GM23248 (cell line): Measurements from ENCODE around the gene MAFG. TPM values are rescaled to one million over a fixed set of nuclear protein-coding genes. Genes with fewer than 3 reads are reported as not detected.
A peak's percentile ranks its signal among the peaks of the same experiment; 100 is the strongest.

Experiments
- DNase-seq: peaks from one replicate; pipeline ENCODE4 v3.0.0-alpha.2; 2015
- H2AFZ ChIP-seq: fragments of 200-600 bp; sonication (generic); 2 replicates; pipeline ENCODE4 v1.6.1; 2016; ENCODE audit warnings: antibody characterized with exemption
- H3F3A ChIP-seq: fragments of 200-600 bp; sonication (generic); 2 replicates; pipeline ENCODE4 v1.6.1; 2016; ENCODE audit warnings: mild to moderate bottlenecking, antibody characterized with exemption, mixed run types; ENCODE audit not compliant: insufficient read depth
- H3K27ac ChIP-seq: fragments of 200-600 bp; sonication (generic); 2 replicates; pipeline ENCODE4 v1.5.1; 2016; ENCODE audit warnings: mild to moderate bottlenecking
- H3K27me3 ChIP-seq: fragments of 200-600 bp; sonication (generic); replicated peaks from 2 replicates; pipeline ENCODE4 v1.6.1; 2016; ENCODE audit warnings: mild to moderate bottlenecking; ENCODE audit not compliant: insufficient read depth
- H3K36me3 ChIP-seq: fragments of 200-600 bp; sonication (generic); 2 replicates; pipeline ENCODE4 v1.6.1; 2016; ENCODE audit warnings: low read depth, mild to moderate bottlenecking
- H3K4me1 ChIP-seq: fragments of 200-600 bp; sonication (generic); 2 replicates; pipeline ENCODE4 v1.6.1; 2016; ENCODE audit warnings: mild to moderate bottlenecking; ENCODE audit not compliant: insufficient read depth
- H3K4me2 ChIP-seq: fragments of 200-600 bp; sonication (generic); one replicate; pipeline ENCODE4 v1.6.1; 2016; ENCODE audit warnings: mild to moderate bottlenecking; ENCODE audit not compliant: unreplicated experiment
- H3K4me3 ChIP-seq: fragments of 200-600 bp; sonication (generic); 2 replicates; pipeline ENCODE4 v1.5.1; 2016; ENCODE audit warnings: mild to moderate bottlenecking
- H3K79me2 ChIP-seq: fragments of 200-600 bp; sonication (generic); 2 replicates; pipeline ENCODE4 v1.6.1; 2016; ENCODE audit warnings: mild to moderate bottlenecking; ENCODE audit not compliant: insufficient read depth
- H3K9ac ChIP-seq: fragments of 200-600 bp; sonication (generic); 2 replicates; pipeline ENCODE4 v1.6.1; 2016; ENCODE audit warnings: mild to moderate bottlenecking
- H3K9me2 ChIP-seq: fragments of 200-600 bp; sonication (generic); 2 replicates; pipeline ENCODE4 v1.6.1; 2016; ENCODE audit warnings: mixed run types, mild to moderate bottlenecking, moderate library complexity; ENCODE audit not compliant: insufficient read depth
- H3K9me3 ChIP-seq: fragments of 200-600 bp; sonication (generic); one replicate; pipeline ENCODE4 v1.6.1; 2017; ENCODE audit warnings: low read depth
- H4K20me1 ChIP-seq: fragments of 200-600 bp; sonication (generic); 2 replicates; pipeline ENCODE4 v1.6.0; 2016; ENCODE audit not compliant: insufficient read depth
- EZH2 ChIP-seq: fragments of 200-600 bp; sonication (generic); IDR thresholded peaks from 2 replicates; pipeline ENCODE4 v1.6.1; 2018; ENCODE audit warnings: antibody characterized with exemption, mild to moderate bottlenecking; ENCODE audit not compliant: insufficient read depth, poor library complexity, severe bottlenecking
- EZH2phosphoT487 ChIP-seq: fragments of 200-600 bp; sonication (generic); IDR thresholded peaks from 2 replicates; pipeline ENCODE4 v1.6.1; 2018; ENCODE audit warnings: antibody characterized with exemption, moderate library complexity, mild to moderate bottlenecking, low read depth; ENCODE audit not compliant: insufficient read depth
- WGBS, 2 experiments: methylation state at CpG; one replicate each; pipeline ENCODE4 v1.1.6; 2015 to 2017; ENCODE audit warnings: low lambda C conversion rate in 2 of 2, low coverage in 1 of 2; ENCODE audit errors: missing lambda C conversion rate in 2 of 2; 5-methylcytosine and 5-hydroxymethylcytosine counted together
- in situ Hi-C: fragments of 300-500 bp; cut with MboI; formaldehyde crosslinking; loops from 2 replicates; pipeline ENCODE4 v1.15.0; 2020
- polyA plus RNA-seq: library from polyadenylated mRNA; unstranded; fragments of >200 nt; fragmentation: Nextera tagmentation; extraction: Ambion mirVana; gene quantifications from 2 replicates; pipeline ENCODE4 v1.2.1, GENCODE V29; 2016
- total RNA-seq: library from RNA; depleted of rRNA; stranded (reverse); fragments of >200 nt; shearing (Covaris generic); gene quantifications from 2 replicates; pipeline ENCODE4 v1.2.3, GENCODE V29; 2014

The MAFG gene
- total and polyA plus RNA-seq, 2 experiments from 2014 or later, result 5.0 to 19.8 TPM

- TF ChIP-seq EZH2phosphoT487 (no peak), EZH2 (no peak)
- H2AFZ ChIP-seq, result peak overlapping the region; percentile 23; the same call in 1 of the 2 replicates
- peaks cover 7% of the 10 kb centered on the region for H3F3A ChIP-seq
- no peak overlapping the region for H3K27ac ChIP-seq
- 7 to 12% methylated on average over 22 to 51 of the region's 112 CpGs for WGBS, 2 experiments
- no peaks in the 10 kb centered on the region for H3K36me3 ChIP-seq
- H3K9me2 ChIP-seq, result no peaks in the 10 kb centered on the region
- H3K4me1 ChIP-seq, result 0 out of 2 replicates have a peak, but pooled peaks cover 2% of the 10 kb centered on the region
- in situ Hi-C loops, result no loop called here
- no peaks in the 10 kb centered on the region for H3K79me2 ChIP-seq
- DNase-seq, result peak; percentile 73
- H4K20me1 ChIP-seq, result no peaks in the 10 kb centered on the region
- peak overlapping the region; percentile 34; the same call in 1 of the 2 replicates for H3K4me3 ChIP-seq
- H3K4me2 ChIP-seq, result no peak overlapping the region
- peaks cover 20% of the 10 kb centered on the region for H3K27me3 ChIP-seq
- no peak overlapping the region for H3K9ac ChIP-seq
- H3K9me3 ChIP-seq, result no peaks in the 10 kb centered on the region
These were observed 32.0 kb upstream of the MAFG start for GRCh38 chr17:81959362-81960129.

DNA sequence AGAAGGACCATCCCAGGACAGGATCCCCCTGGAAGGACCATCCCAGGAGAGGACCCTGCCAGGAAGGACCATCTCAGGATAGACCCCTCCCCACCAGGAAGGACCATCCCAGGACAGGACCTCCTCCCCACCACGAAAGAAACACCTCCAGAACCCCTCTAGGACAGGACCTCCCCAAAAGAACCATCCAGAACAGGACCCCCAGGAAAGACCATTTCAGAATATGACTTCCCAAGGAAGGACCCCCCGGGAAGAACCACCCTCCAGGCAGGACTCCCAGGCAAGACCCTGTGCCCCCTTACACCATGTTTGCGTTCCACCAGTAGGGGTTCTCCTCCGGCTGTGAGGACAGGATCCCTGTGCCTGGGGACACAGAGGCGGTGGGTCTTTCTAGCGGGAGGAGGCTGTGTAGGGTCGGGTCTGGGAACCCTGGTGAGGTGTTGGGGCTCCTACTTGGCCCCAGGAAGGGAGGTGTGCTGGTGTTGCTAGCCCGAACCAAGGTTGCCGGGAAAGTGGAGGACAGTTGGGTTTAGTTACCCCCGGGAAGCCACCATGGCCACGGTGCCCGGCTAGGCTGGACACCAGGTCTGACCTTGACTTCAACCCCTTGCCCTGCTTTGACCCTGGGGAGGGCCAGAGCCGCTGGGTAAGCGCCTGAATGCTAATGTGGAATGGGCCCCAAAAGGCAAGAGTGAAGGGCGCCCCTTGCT, 31.3 kb upstream of the MAFG start:
- H3K36me3 ChIP-seq, result no peaks in the 10 kb centered on the region
- no peaks in the 10 kb centered on the region for H3K4me1 ChIP-seq
- no peaks in the 10 kb centered on the region for H4K20me1 ChIP-seq
- H3K4me3 ChIP-seq, result no peak overlapping the region
- 58 to 61% methylated on average over 14 to 15 of the region's 15 CpGs for WGBS, 2 experiments
- no peak overlapping the region for H3K9ac ChIP-seq
- H2AFZ ChIP-seq, result no peak overlapping the region
- H3K27ac ChIP-seq, result no peak overlapping the region
- H3K9me3 ChIP-seq, result no peaks in the 10 kb centered on the region
- peaks cover 20% of the 10 kb centered on the region for H3K27me3 ChIP-seq
- no peak for TF ChIP-seq EZH2phosphoT487
- no peak for TF ChIP-seq EZH2
- in situ Hi-C loops, result no loop called here
- no peaks in the 10 kb centered on the region for H3K79me2 ChIP-seq
- DNase-seq, result no peak
- H3K9me2 ChIP-seq, result no peaks in the 10 kb centered on the region
- no peak overlapping the region for H3K4me2 ChIP-seq
- no peaks in the 10 kb centered on the region for H3F3A ChIP-seq

DNA sequence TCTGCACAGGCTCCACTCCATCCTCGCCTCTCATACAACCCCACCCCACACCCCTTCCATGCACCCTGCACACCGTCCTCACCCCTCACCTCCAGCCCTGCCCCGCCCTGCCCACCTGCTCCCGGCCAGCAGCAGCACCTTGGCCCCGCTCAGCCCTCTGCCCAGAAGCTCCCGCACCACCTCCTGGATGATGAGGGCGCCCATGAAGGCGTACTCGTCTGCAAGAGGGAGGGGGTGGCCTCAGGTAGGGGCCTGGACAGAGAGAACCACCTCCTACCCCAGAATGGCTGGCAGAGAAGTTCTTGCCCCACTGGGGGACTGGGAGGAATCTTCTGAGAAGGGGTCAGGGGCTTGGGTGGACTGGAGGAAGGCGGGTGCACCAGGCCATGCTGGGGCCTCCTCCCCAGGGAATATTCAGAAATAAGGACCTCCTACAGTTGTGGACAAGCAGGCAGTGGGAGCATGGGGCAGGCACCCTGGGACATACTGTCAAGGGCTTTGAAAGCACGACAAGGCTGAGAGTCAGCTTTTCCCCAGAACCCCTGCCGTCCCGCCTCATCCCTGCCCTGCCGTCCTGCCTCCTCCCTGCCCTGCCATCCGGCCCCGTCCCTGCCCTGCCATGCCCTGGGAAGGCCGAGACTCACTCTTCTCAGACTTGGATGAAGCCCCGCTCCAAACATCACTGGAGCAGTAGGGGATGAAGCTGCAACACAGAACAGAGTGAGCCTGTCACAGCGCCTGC, 30.3 kb upstream of the MAFG start:
- no peak for TF ChIP-seq EZH2
- TF ChIP-seq EZH2phosphoT487, result no peak
- no peak overlapping the region for H3K4me3 ChIP-seq
- H3K27me3 ChIP-seq, result peaks cover 20% of the 10 kb centered on the region
- no peaks in the 10 kb centered on the region for H3K9me3 ChIP-seq
- no peak overlapping the region for H3K4me2 ChIP-seq
- WGBS, 2 experiments, result 57 to 66% methylated on average over 15 to 19 of the region's 19 CpGs
- H3K9ac ChIP-seq, result no peak overlapping the region
- in situ Hi-C loops, result no loop called here
- no peak overlapping the region for H3K27ac ChIP-seq
- no peaks in the 10 kb centered on the region for H4K20me1 ChIP-seq
- H2AFZ ChIP-seq, result no peak overlapping the region
- H3K36me3 ChIP-seq, result no peaks in the 10 kb centered on the region
- no peaks in the 10 kb centered on the region for H3K9me2 ChIP-seq
- no peaks in the 10 kb centered on the region for H3F3A ChIP-seq
- no peak for DNase-seq
- no peaks in the 10 kb centered on the region for H3K4me1 ChIP-seq
- no peaks in the 10 kb centered on the region for H3K79me2 ChIP-seq
